K562 (cell line): ENCODE data around the gene YPEL1. TPM values are rescaled to one million over a fixed set of nuclear protein-coding genes. Genes with fewer than 3 reads are reported as not detected.

Experiments used
- CBX1 ChIP-seq: sonication (generic); IDR thresholded peaks from 2 replicates; pipeline ENCODE4 v1.6.1; 2016; ENCODE audit warnings: antibody characterized with exemption, low read depth, mild to moderate bottlenecking
- ESRRA ChIP-seq: fragments of 450-650 bp; IDR thresholded peaks from 2 replicates; pipeline ENCODE4 v1.6.1; 2014; ENCODE audit warnings: low read depth, mild to moderate bottlenecking, moderate library complexity, borderline replicate concordance
- GTF3C2 ChIP-seq: IDR thresholded peaks from 3 replicates; pipeline ENCODE4 v1.6.1; 2011; ENCODE audit warnings: borderline replicate concordance, mild to moderate bottlenecking, moderate library complexity; ENCODE audit not compliant: insufficient read length; ENCODE audit errors: extremely low read depth
- HDGF ChIP-seq: fragments of 450-650 bp; IDR thresholded peaks from 2 replicates; pipeline ENCODE4 v1.6.1; 2016
- MBD1 ChIP-seq: fragments of 250-450 bp; sonication (Bioruptor Pico); IDR thresholded peaks from 2 replicates; pipeline ENCODE4 v1.8.0; 2022; ENCODE audit warnings: inconsistent platforms
- MCM7 ChIP-seq, 2 experiments: fragments of 450-650 bp; IDR thresholded peaks; 2 replicates each; pipeline ENCODE4 v1.6.1; 2016 to 2018
- MLX ChIP-seq, 2 experiments: fragments of 450-650 bp in 1 of 2; sonication (generic) in 1 of 2; formaldehyde crosslinking; conservative IDR thresholded peaks; 2 replicates each; pipeline versions ENCODE4 v1.4.0 to v1.8.1; 2020 to 2022; ENCODE audit warnings: mild to moderate bottlenecking in 1 of 2, missing genetic modification reagents in 1 of 2
- MXD1 ChIP-seq: fragments of 250-450 bp; sonication (Bioruptor Pico); IDR thresholded peaks from 2 replicates; pipeline ENCODE4 v1.8.0; 2021; ENCODE audit warnings: borderline replicate concordance, mild to moderate bottlenecking, moderate library complexity; ENCODE audit not compliant: poor library complexity, severe bottlenecking
- MXI1 ChIP-seq: IDR thresholded peaks from 2 replicates; pipeline ENCODE4 v1.6.1; 2011; ENCODE audit warnings: low read depth, mild to moderate bottlenecking, improper control_type of control experiment, low read length
- NR2F6 ChIP-seq: fragments of 450-650 bp; formaldehyde crosslinking; IDR thresholded peaks from 2 replicates; pipeline ENCODE4 v1.4.0; 2020; ENCODE audit warnings: mild to moderate bottlenecking
- NUFIP1 ChIP-seq: fragments of 450-650 bp; IDR thresholded peaks from 2 replicates; pipeline ENCODE4 v1.6.1; 2018; ENCODE audit not compliant: partially characterized antibody
- PTRF ChIP-seq: fragments of 450-650 bp; IDR thresholded peaks from 2 replicates; pipeline ENCODE4 v1.6.1; 2016; ENCODE audit warnings: mild to moderate bottlenecking, missing genetic modification characterization, missing compliant biosample characterization
- RHOXF2B ChIP-seq: fragments of 250-450 bp; sonication (Bioruptor Pico); conservative IDR thresholded peaks from 2 replicates; pipeline ENCODE4 v1.5.1; 2021
- TARDBP ChIP-seq: fragments of 450-650 bp; IDR thresholded peaks from 2 replicates; pipeline ENCODE4 v1.6.1; 2016
- TOE1 ChIP-seq, 2 experiments: fragments of 450-650 bp in 1 of 2; sonication (generic) in 1 of 2; formaldehyde crosslinking in 1 of 2; IDR thresholded peaks; 2 replicates each; pipeline versions ENCODE4 v1.7.1 to v1.8.0; 2016 to 2022; ENCODE audit warnings: borderline replicate concordance in 2 of 2, mild to moderate bottlenecking in 2 of 2, antibody characterized with exemption in 1 of 2, inconsistent platforms in 1 of 2, low read depth in 1 of 2, missing genetic modification reagents in 1 of 2, moderate library complexity in 1 of 2
- ZBTB12 ChIP-seq: fragments of 250-450 bp; sonication (Bioruptor Pico); IDR thresholded peaks from 2 replicates; pipeline ENCODE4 v1.4.0; 2020
- ZNF232 ChIP-seq: sonication (generic); formaldehyde crosslinking; IDR thresholded peaks from 2 replicates; pipeline ENCODE4 v1.8.0; 2022; ENCODE audit warnings: mild to moderate bottlenecking, missing genetic modification reagents
- polyA plus RNA-seq, 8 experiments: library from polyadenylated mRNA; depleted of rRNA in 4 of 8; stranded (reverse) in 5 of 8; unstranded in 3 of 8; fragments of >200 nt; fragmentation: Nextera tagmentation in 2 of 8; fragmentation: Illumina TruSeq in 1 of 8; extraction: Ambion mirVana in 2 of 8; extraction: Trizol in 1 of 8; gene quantifications; 2 replicates each; pipeline versions ENCODE4 v1.2.1 to v1.2.3, GENCODE V29; 2011 to 2014; ENCODE audit warnings: inconsistent platforms in 1 of 8, missing spikeins in 1 of 8
- total RNA-seq, 7 experiments: library from RNA; depleted of rRNA in 6 of 7; stranded (reverse); fragments of >200 nt in 6 of 7; fragmentation: Illumina TruSeq in 2 of 7; extraction: Trizol in 2 of 7; gene quantifications; 2 replicates each; pipeline versions ENCODE4 v1.2.1 to v1.2.3, GENCODE V29; 2011 to 2021; ENCODE audit warnings: low replicate concordance in 1 of 7

Gene YPEL1
- total and polyA plus RNA-seq, 9 of the 15 experiments (the other 6 are each of a cell fraction or from before 2014, with no cell fraction given) = 0.07 to 2.2 (median 0.46) TPM

- TF ChIP-seq ZBTB12 (CRISPR knock-in tag) (no peak), PTRF (tag) (no peak), MXD1 (no peak), MLX (CRISPR knock-in tag; conservative IDR thresholded peaks at IDR 0.05) (peak in 1 of 2 experiments; percentile 84; a peak in 2 of 4 replicates), ESRRA (no peak), TOE1 (IDR thresholded peaks at IDR 0.05; ENCODE audit: borderline replicate concordance) (no peak), TOE1 (CRISPR knock-in tag; IDR thresholded peaks at IDR 0.05; ENCODE audit: borderline replicate concordance, low read depth) (no peak), NUFIP1 (no peak), NR2F6 (CRISPR knock-in tag) (no peak), TARDBP (no peak), GTF3C2 (no peak), MBD1 (CRISPR knock-in tag) (peak; percentile 48; the same call in 1 of the 2 replicates), MXI1 (0 out of 2 replicates have a peak, but pooled peaks have one; percentile 19), MCM7 (IDR thresholded peaks at IDR 0.05) (no peak), RHOXF2B (CRISPR knock-in tag) (no peak), HDGF (no peak), CBX1 (no peak), ZNF232 (CRISPR knock-in tag) (0 out of 2 replicates have a peak, but pooled peaks have one; percentile 60)
Measured at GRCh38 chr22:21778705-21779363, 43.2 kb upstream of the YPEL1 start (continued).
